GM19193 (cell line): Measurements from ENCODE around the gene PAK6.

ENCODE experiments used
- POLR2A ChIP-seq: IDR thresholded peaks from 4 replicates; pipeline ENCODE4 v1.6.1; 2011; ENCODE audit not compliant: insufficient read depth, insufficient read length; ENCODE audit errors: extremely low read depth

Gene PAK6

DNA sequence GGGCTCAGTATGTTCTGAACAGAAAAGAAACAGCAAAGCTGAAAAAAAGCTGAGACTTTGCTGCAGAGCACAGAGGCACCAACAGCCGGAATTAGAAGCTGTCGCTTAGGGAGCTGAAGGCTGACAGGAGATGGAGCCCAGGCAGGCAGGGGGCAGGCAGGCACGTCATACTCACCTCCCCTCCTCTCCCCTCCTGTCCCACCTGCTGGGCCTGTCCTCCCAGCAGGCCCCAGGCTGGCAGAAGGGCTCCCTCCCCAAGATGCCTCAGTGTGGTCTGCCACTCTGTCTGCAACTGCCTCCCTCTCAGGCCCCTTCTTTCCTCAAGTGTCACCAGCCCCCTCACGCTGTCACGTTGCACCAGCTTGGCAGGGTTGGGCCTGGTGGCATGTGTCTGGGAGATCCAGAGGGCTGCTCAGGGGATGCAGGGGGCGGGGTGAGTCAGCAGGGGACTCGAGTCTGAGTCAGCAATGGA is 47.2 kb downstream of the PAK6 start:
- TF ChIP-seq POLR2A = no peak

DNA sequence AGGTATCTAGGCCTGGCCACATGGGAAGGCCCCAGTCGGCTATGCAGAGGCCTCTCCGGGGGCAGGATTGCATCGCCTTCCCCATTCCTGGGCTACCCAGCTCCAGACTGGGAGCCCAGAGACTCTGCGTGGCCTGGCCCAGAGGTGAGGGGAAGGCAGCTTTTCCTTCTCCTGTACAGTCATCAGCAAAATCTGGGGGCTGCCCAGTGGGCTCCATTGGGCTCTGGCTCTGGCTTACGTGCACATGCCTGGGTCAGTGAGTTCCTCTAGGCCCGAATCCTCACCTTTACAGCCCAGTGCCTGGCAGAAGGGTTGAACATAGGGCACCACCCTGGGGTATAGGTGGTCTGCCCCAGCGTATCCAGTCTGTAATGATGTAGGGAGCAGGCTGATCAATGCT is 47.9 kb downstream of the PAK6 start:
- no peak for TF ChIP-seq POLR2A

DNA sequence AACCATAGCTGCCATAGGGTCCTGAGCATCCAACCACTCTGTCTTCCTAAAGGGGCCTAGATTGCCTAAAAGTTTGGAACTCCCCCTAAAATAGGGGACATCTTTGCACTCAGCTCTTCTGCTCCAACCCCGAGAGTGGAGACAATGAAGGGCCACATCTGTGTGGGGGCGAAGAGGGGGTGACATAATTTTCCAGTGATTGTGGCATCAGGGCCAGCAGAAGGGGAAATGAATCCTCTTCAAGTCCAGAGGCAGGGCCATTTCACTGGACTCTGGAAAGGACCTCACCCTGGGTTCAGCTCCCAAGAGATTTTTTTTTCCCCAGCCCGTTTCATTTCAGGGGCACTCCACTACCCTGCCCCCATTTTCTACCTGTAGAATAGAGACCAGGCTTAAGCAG is 48.6 kb downstream of the PAK6 start:
- TF ChIP-seq POLR2A = no peak

- TF ChIP-seq POLR2A = no peak
Measured at GRCh38 chr15:40287968-40288367, 49.1 kb downstream of the PAK6 start.

- no peak for TF ChIP-seq POLR2A
Measured at GRCh38 chr15:40289140-40289775, 50.4 kb downstream of the PAK6 start.

- no peak for TF ChIP-seq POLR2A
Measured at GRCh38 chr15:40290545-40290917, 51.7 kb downstream of the PAK6 start.

DNA sequence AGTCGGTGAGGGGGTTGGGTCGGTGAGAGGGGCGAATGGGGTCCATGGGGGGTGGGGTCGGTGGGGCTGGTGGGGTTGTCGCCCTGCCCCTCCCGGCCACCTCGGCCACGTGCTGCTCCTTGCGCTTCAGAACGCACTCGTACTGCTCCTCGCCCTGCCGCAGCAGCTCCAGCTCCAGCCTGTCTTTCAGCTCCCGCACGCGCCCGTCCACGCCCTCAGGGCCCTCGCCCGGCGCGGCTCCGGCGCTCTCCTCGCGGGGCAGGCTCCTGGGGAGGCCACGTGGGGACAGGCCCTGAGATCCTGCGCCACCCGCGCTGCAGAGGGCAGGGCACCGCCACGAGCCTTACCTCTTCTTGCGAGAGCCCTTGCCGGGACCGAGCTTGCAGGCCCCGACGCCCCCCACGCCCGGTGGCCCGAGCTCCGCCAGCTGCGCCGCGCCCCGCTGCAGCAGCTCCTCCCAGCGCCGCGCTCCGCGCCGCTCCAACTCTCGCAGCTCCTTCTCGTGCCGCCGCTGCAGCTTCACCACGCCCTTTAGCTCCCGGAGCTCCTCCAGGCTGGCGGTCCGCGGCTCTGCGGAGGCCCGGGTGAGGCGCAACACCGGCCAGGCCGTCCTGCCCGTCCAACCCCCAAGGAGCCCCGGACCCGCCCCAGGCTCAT is 52.2 kb downstream of the PAK6 start:
- TF ChIP-seq POLR2A = no peak

DNA sequence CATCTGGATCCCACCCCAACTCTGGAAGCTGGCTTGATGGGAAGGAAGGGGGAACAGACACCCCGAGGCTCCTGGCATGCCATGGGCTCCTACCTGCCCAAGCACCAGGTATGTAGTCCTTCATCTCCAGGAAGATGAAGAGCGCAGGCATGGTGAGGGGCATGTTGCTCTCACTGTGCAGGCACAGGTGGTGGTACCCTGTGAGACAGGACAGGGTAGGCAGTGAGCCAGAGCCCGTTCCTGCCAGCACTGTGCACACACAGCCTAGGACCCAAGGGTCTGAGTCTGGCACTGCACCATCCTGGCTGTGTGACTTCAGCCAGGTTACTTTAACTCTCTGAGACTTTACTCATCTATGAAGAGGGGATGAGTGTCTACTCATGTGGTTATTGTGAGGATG is 53.4 kb downstream of the PAK6 start:
- no peak for TF ChIP-seq POLR2A

DNA sequence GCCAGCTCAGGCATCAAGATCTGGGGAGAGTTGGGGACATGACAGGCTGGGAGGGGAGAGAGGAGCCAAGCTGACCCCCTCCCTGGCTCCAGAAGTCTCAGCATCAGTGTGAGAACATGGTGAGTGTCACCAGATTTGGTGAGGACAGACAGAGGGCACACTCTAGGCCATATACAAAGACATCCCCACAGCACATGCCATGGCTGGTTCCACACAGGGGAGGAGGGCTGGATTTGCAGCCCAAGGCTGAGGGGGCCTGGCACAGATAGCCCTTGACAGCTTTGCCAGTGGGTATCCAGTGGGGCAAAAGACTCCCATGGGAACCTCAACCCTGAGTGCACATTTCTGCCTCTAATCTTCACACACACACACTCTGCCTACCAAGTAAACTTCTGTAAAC is 54.1 kb downstream of the PAK6 start:
- TF ChIP-seq POLR2A = no peak

- no peak for TF ChIP-seq POLR2A
Measured at GRCh38 chr15:40293905-40294895, 55.3 kb downstream of the PAK6 start.

- TF ChIP-seq POLR2A = no peak
Measured at GRCh38 chr15:40295297-40295696, 56.4 kb downstream of the PAK6 start.

DNA sequence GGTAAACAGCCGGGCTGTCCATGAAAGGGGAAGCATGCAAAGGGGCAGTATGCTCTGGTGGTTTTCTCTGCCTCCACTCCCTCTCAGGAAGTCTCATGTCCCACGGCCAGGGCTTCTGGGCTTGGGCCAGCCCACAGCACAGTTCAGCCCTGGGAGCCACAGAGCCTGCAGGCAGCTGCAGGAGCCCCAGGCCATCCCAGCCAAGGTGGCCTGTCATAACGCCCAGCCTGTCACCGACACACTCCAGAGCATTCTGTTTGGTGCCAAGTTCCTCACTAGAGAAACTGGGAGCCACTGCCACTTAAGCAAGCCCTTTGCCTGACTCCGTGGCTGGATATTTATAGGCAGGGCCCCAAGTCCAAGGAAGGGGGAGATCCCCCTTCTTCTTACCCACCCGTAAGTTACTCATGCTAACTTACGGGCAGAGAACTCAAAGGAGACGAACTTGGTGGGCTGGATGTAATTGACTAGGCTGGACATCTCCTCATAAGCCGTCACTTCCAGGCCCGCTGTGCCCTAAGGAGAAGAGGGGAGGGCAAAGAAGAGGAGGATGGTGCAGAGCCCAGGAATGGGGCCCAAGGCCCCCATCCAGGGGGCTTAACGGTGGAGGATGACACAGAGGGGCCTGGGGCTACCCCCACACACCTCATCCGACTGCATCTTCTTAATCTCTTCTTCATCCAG is 57.2 kb downstream of the PAK6 start:
- no peak for TF ChIP-seq POLR2A

- TF ChIP-seq POLR2A = no peak
Measured at GRCh38 chr15:40296561-40297230, 57.8 kb downstream of the PAK6 start.

DNA sequence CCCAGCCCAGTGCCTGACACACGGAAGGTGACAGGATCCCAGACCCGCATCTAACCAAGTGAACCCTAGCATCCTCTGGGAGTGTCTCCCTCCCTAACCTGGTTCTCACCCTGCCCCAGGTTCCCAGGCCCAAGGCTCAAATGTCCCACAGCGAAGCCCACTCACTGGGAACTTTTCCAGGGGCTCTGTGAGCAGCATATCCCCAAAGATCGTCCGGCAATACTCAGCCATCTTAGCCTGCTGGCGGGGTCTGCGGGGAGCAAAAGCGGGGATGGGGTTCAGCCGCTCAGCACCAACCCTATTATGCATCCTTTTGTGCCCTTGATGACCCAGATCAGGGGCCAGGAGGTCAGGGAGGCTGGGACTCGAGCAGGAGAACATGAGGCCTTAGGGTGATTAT is 58.5 kb downstream of the PAK6 start:
- no peak for TF ChIP-seq POLR2A
